Osteoblast (primary cell): ENCODE measurements around the gene COG6. TPM values are rescaled to one million over a fixed set of nuclear protein-coding genes. Genes with fewer than 3 reads are reported as not detected.
A peak's percentile ranks its signal among the peaks of the same experiment; 100 is the strongest.

Source experiments
- DNase-seq: peaks from one replicate; pipeline ENCODE4 v3.0.0; 2011; ENCODE audit warnings: low spot score, mixed read lengths; ENCODE audit not compliant: insufficient read length; ENCODE audit errors: missing footprints
- H2AFZ ChIP-seq: 2 replicates; pipeline ENCODE4 v1.6.0; 2011; ENCODE audit warnings: mild to moderate bottlenecking, low read length
- H3K27ac ChIP-seq: 2 replicates; pipeline ENCODE4 v1.5.1; 2011; ENCODE audit warnings: mild to moderate bottlenecking, low read depth, low read length, moderate library complexity
- H3K27me3 ChIP-seq: 2 replicates; pipeline ENCODE4 v1.6.0; 2012; ENCODE audit warnings: mild to moderate bottlenecking, control low read depth, inconsistent platforms, low read length, moderate library complexity; ENCODE audit not compliant: insufficient read depth
- H3K36me3 ChIP-seq: 2 replicates; pipeline ENCODE4 v1.5.1; 2011; ENCODE audit warnings: mild to moderate bottlenecking, low read length, control low read depth, moderate library complexity; ENCODE audit not compliant: insufficient read depth
- H3K4me1 ChIP-seq: 2 replicates; pipeline ENCODE4 v1.5.1; 2011; ENCODE audit warnings: mild to moderate bottlenecking, low read length, control low read depth, moderate library complexity; ENCODE audit not compliant: insufficient read depth
- H3K4me2 ChIP-seq: 2 replicates; pipeline ENCODE4 v1.6.0; 2011; ENCODE audit warnings: mild to moderate bottlenecking, low read length; ENCODE audit not compliant: insufficient read depth
- H3K4me3 ChIP-seq: fragments of 200-600 bp; sonication (generic); 3 replicates; pipeline ENCODE4 v1.5.1; 2012; ENCODE audit warnings: mild to moderate bottlenecking, low read length, inconsistent platforms; ENCODE audit not compliant: insufficient read depth
- H3K79me2 ChIP-seq: 2 replicates; pipeline ENCODE4 v1.6.0; 2012; ENCODE audit warnings: mild to moderate bottlenecking, low read length, control low read depth, inconsistent platforms; ENCODE audit not compliant: insufficient read depth
- H3K9me3 ChIP-seq: 2 replicates; pipeline ENCODE4 v1.5.1; 2011; ENCODE audit warnings: low read depth, low read length, control low read depth
- H4K20me1 ChIP-seq: 2 replicates; pipeline ENCODE4 v1.6.0; 2012; ENCODE audit warnings: mild to moderate bottlenecking, low read length, control low read depth; ENCODE audit not compliant: insufficient read depth
- CTCF ChIP-seq: IDR thresholded peaks from 2 replicates; pipeline ENCODE4 v1.5.1; 2011; ENCODE audit warnings: mild to moderate bottlenecking, low read depth, low read length, moderate library complexity; ENCODE audit errors: extremely low read depth
- total RNA-seq: library from RNA; depleted of rRNA; stranded (reverse); fragments of >200 nt; gene quantifications from 2 replicates; pipeline ENCODE4 v1.2.3, GENCODE V29; 2012

Gene COG6
- total RNA-seq, 1 donor = 36.2 TPM

GRCh38 chr13:39684531-39685137 lies 29.2 kb downstream of the COG6 start:
- no peak overlapping the region for H3K4me3 ChIP-seq
- no peaks in the 10 kb centered on the region for H3K9me3 ChIP-seq
- no peaks in the 10 kb centered on the region for H3K79me2 ChIP-seq
- TF ChIP-seq CTCF = peak; percentile 45
- peak; percentile 65 for DNase-seq
- H3K4me1 ChIP-seq = peaks cover 9% of the 10 kb centered on the region
- no peak overlapping the region for H3K4me2 ChIP-seq
- no peaks in the 10 kb centered on the region for H3K27me3 ChIP-seq
- H4K20me1 ChIP-seq = no peaks in the 10 kb centered on the region
- peaks cover 25% of the 10 kb centered on the region for H3K36me3 ChIP-seq
- H3K27ac ChIP-seq = no peak overlapping the region
- no peak overlapping the region for H2AFZ ChIP-seq

GRCh38 chr13:39685652-39686051 lies 30.2 kb downstream of the COG6 start:
- no peak overlapping the region for H3K27ac ChIP-seq
- peaks cover 17% of the 10 kb centered on the region for H3K36me3 ChIP-seq
- H4K20me1 ChIP-seq = no peaks in the 10 kb centered on the region
- no peaks in the 10 kb centered on the region for H3K79me2 ChIP-seq
- no peak overlapping the region for H2AFZ ChIP-seq
- H3K4me3 ChIP-seq = no peak overlapping the region
- no peaks in the 10 kb centered on the region for H3K9me3 ChIP-seq
- H3K27me3 ChIP-seq = no peaks in the 10 kb centered on the region
- no peak for TF ChIP-seq CTCF
- H3K4me2 ChIP-seq = no peak overlapping the region
- H3K4me1 ChIP-seq = peaks cover 9% of the 10 kb centered on the region
- DNase-seq = no peak

GRCh38 chr13:39688278-39688677 lies 32.8 kb downstream of the COG6 start:
- Histone ChIP-seq H3K27ac (no peak overlapping the region), H3K79me2 (no peaks in the 10 kb centered on the region), H3K4me1 (peaks cover 9% of the 10 kb centered on the region), H2AFZ (no peak overlapping the region), H3K36me3 (peaks cover 17% of the 10 kb centered on the region), H3K4me3 (no peak overlapping the region), H3K4me2 (no peak overlapping the region), H3K27me3 (no peaks in the 10 kb centered on the region), H4K20me1 (no peaks in the 10 kb centered on the region), H3K9me3 (no peaks in the 10 kb centered on the region)
- TF ChIP-seq CTCF = no peak
- DNase-seq = no peak

- Histone ChIP-seq H3K4me2 (no peak overlapping the region), H3K27ac (no peak overlapping the region), H3K4me1 (peaks cover 9% of the 10 kb centered on the region), H4K20me1 (no peaks in the 10 kb centered on the region), H2AFZ (no peak overlapping the region), H3K36me3 (peaks cover 17% of the 10 kb centered on the region), H3K4me3 (no peak overlapping the region), H3K27me3 (no peaks in the 10 kb centered on the region), H3K9me3 (no peaks in the 10 kb centered on the region), H3K79me2 (no peaks in the 10 kb centered on the region)
- DNase-seq = peak; percentile 52
- no peak for TF ChIP-seq CTCF
Observed at GRCh38 chr13:39688699-39689405, 33.4 kb downstream of the COG6 start.
